H1 (cell line): ENCODE measurements around the gene ICAM2. TPM values are rescaled to one million over a fixed set of nuclear protein-coding genes. Genes with fewer than 3 reads are reported as not detected.

Experiments
- CTCF ChIA-PET: fragments of 300-600 bp; sonication (Branson Sonifier 250); formaldehyde crosslinking; loops from one replicate; lab custom pipeline; 2021; ENCODE audit not compliant: partially characterized antibody; lab: Charles Lee
- POLR2A ChIA-PET: fragments of 300-600 bp; sonication (Branson Sonifier 250); formaldehyde crosslinking; loops from one replicate; lab custom pipeline; 2021; ENCODE audit warnings: inconsistent platforms; ENCODE audit not compliant: partially characterized antibody; lab: Charles Lee
- DNase-seq, 2 experiments: peaks; one replicate each; pipeline versions ENCODE4 v3.0.0 to v3.0.0-alpha.2; 2010 to 2022; ENCODE audit warnings: low spot score in 2 of 2, low read depth in 1 of 2, mixed read lengths in 1 of 2
- FAIRE-seq: peaks from 2 replicates; lab custom pipeline; 2011; peaks lifted over from hg19 to GRCh38; lab: Jason Lieb, UNC
- H2AFZ ChIP-seq: 2 replicates; pipeline ENCODE4 v1.8.1; 2012; ENCODE audit warnings: low read length, inconsistent platforms
- H2AK5ac ChIP-seq: 2 replicates; pipeline ENCODE4 v1.6.1; 2013; ENCODE audit warnings: low read depth, low read length
- H2BK120ac ChIP-seq: replicated peaks from 2 replicates; pipeline ENCODE3; 2013; ENCODE audit warnings: low read depth, low read length, inconsistent platforms
- H2BK12ac ChIP-seq: 2 replicates; pipeline ENCODE4 v1.6.1; 2013; ENCODE audit warnings: low read depth, low read length
- H2BK15ac ChIP-seq: 2 replicates; pipeline ENCODE4 v1.6.1; 2013; ENCODE audit warnings: low read length
- H2BK20ac ChIP-seq: 2 replicates; pipeline ENCODE4 v1.6.1; 2013; ENCODE audit warnings: low read length
- H2BK5ac ChIP-seq: 2 replicates; pipeline ENCODE4 v1.6.1; 2013; ENCODE audit warnings: low read depth, low read length
- H3K14ac ChIP-seq: 2 replicates; pipeline ENCODE4 v1.6.1; 2013; ENCODE audit warnings: inconsistent platforms; ENCODE audit not compliant: insufficient read length
- H3K18ac ChIP-seq: 2 replicates; pipeline ENCODE4 v1.6.1; 2013; ENCODE audit warnings: low read length; ENCODE audit errors: extremely low read depth
- H3K23ac ChIP-seq: 2 replicates; pipeline ENCODE4 v1.6.1; 2013; ENCODE audit warnings: inconsistent platforms; ENCODE audit not compliant: insufficient read length
- H3K23me2 ChIP-seq: 2 replicates; pipeline ENCODE4 v1.6.1; 2013; ENCODE audit warnings: low read depth, low read length
- H3K27ac ChIP-seq: 2 replicates; pipeline ENCODE4 v1.6.1; 2011; ENCODE audit warnings: low read depth, low read length, inconsistent platforms
- H3K27me3 ChIP-seq, 4 experiments: replicated peaks in 1 of 4; 1 replicate in 1 of 4; 2 replicates in 3 of 4; pipeline versions ENCODE4 v1.6.1 to v1.8.1; 2011 to 2013; ENCODE audit warnings: low read length in 3 of 4, mild to moderate bottlenecking in 3 of 4, inconsistent platforms in 2 of 4, mixed read lengths in 2 of 4, moderate library complexity in 1 of 4; ENCODE audit not compliant: control insufficient read depth in 3 of 4, insufficient read depth in 3 of 4; ENCODE audit errors: extremely low read depth in 1 of 4
- H3K36me3 ChIP-seq, 4 experiments: 2 replicates each; pipeline versions ENCODE4 v1.6.1 to v1.8.1; 2011 to 2013; ENCODE audit warnings: mild to moderate bottlenecking in 4 of 4, low read length in 3 of 4, moderate library complexity in 2 of 4, control low read depth in 1 of 4, inconsistent platforms in 1 of 4; ENCODE audit not compliant: insufficient read depth in 4 of 4, control insufficient read depth in 2 of 4
- H3K4ac ChIP-seq: replicated peaks from 2 replicates; pipeline ENCODE3; 2013; ENCODE audit warnings: low read length, low read depth, mixed read lengths, inconsistent platforms; ENCODE audit not compliant: insufficient read length
- H3K4me1 ChIP-seq, 4 experiments: replicated peaks in 1 of 4; 1 replicate in 1 of 4; 2 replicates in 3 of 4; pipeline versions ENCODE4 v1.6.1 to v1.8.1; 2011 to 2013; ENCODE audit warnings: low read length in 3 of 4, inconsistent platforms in 2 of 4, mixed read lengths in 1 of 4; ENCODE audit not compliant: insufficient read depth in 4 of 4, control insufficient read depth in 3 of 4
- H3K4me2 ChIP-seq, 2 experiments: 2 replicates each; pipeline versions ENCODE4 v1.6.1 to v1.8.1; 2011 to 2013; ENCODE audit warnings: low read depth in 2 of 2, low read length in 2 of 2, control low read depth in 1 of 2, inconsistent platforms in 1 of 2, mild to moderate bottlenecking in 1 of 2; ENCODE audit not compliant: insufficient read depth in 1 of 2
- H3K4me3 ChIP-seq, 4 experiments: fragments of 200-600, 300-600 bp in 1 of 4; sonication (generic), shearing (Covaris generic), sonication (Bioruptor Twin) in 1 of 4; 2 replicates each; pipeline versions ENCODE4 v1.5.1 to v1.8.1; 2011 to 2016; ENCODE audit warnings: low read length in 4 of 4, low read depth in 3 of 4, control low read depth in 2 of 4, inconsistent platforms in 2 of 4, mild to moderate bottlenecking in 2 of 4, mixed read lengths in 1 of 4, moderate library complexity in 1 of 4; ENCODE audit not compliant: insufficient read depth in 2 of 4; ENCODE audit errors: extremely low read depth in 1 of 4
- H3K56ac ChIP-seq: replicated peaks from 2 replicates; pipeline ENCODE3; 2013; ENCODE audit warnings: low read depth, mild to moderate bottlenecking, mixed read lengths, low read length, inconsistent platforms; ENCODE audit not compliant: insufficient read length
- H3K79me1 ChIP-seq: 2 replicates; pipeline ENCODE4 v1.6.1; 2013; ENCODE audit warnings: low read depth, low read length, control low read depth
- H3K79me2 ChIP-seq, 2 experiments: 2 replicates each; pipeline versions ENCODE4 v1.6.1 to v1.8.1; 2012 to 2013; ENCODE audit warnings: low read length in 2 of 2, mild to moderate bottlenecking in 2 of 2, inconsistent platforms in 1 of 2; ENCODE audit not compliant: insufficient read depth in 2 of 2, control insufficient read depth in 1 of 2
- H3K9ac ChIP-seq, 4 experiments: replicated peaks in 1 of 4; 1 replicate in 1 of 4; 2 replicates in 3 of 4; pipeline versions ENCODE4 v1.6.1 to v1.8.1; 2011 to 2013; ENCODE audit warnings: low read depth in 3 of 4, low read length in 3 of 4, control low read depth in 2 of 4, mild to moderate bottlenecking in 2 of 4, moderate library complexity in 2 of 4, inconsistent platforms in 1 of 4; ENCODE audit errors: extremely low read depth in 1 of 4
- H3K9me3 ChIP-seq, 2 experiments: 2 replicates each; pipeline versions ENCODE4 v1.6.1 to v1.8.1; 2012 to 2013; ENCODE audit warnings: mild to moderate bottlenecking in 2 of 2, moderate library complexity in 2 of 2, control low read depth in 1 of 2, inconsistent platforms in 1 of 2, low read depth in 1 of 2, low read length in 1 of 2, mixed read lengths in 1 of 2; ENCODE audit not compliant: insufficient read depth in 2 of 2
- H4K20me1 ChIP-seq, 2 experiments: replicated peaks in 1 of 2; 2 replicates each; pipeline versions ENCODE3 to v1.8.1; 2011 to 2013; ENCODE audit warnings: inconsistent platforms in 2 of 2, low read length in 2 of 2, mild to moderate bottlenecking in 1 of 2; ENCODE audit not compliant: insufficient read depth in 2 of 2, control insufficient read depth in 1 of 2
- H4K5ac ChIP-seq: 2 replicates; pipeline ENCODE4 v1.6.1; 2013; ENCODE audit warnings: low read length, low read depth, mixed read lengths, inconsistent platforms; ENCODE audit not compliant: insufficient read length
- H4K8ac ChIP-seq: 2 replicates; pipeline ENCODE4 v1.8.0; 2013; ENCODE audit warnings: mild to moderate bottlenecking, moderate library complexity, low read length, inconsistent platforms; ENCODE audit not compliant: insufficient read depth; ENCODE audit errors: extremely low read depth
- H4K91ac ChIP-seq: replicated peaks from 2 replicates; pipeline ENCODE3; 2013; ENCODE audit warnings: low read length, mixed read lengths, inconsistent platforms; ENCODE audit not compliant: insufficient read length
- CBX8 ChIP-seq: fragments of 300-800, 300-1000 bp; sonication (generic); IDR thresholded peaks from 2 replicates; pipeline ENCODE4 v1.7.1; 2016; ENCODE audit warnings: low read depth, low read length, borderline replicate concordance
- CHD2 ChIP-seq: IDR thresholded peaks from 2 replicates; pipeline ENCODE4 v1.6.1; 2012; ENCODE audit warnings: low read length, improper control_type of control experiment
- EZH2 ChIP-seq: fragments of 200-600 bp; sonication (generic); IDR thresholded peaks from 2 replicates; pipeline ENCODE4 v1.7.1; 2012; ENCODE audit warnings: low read depth, mild to moderate bottlenecking, moderate library complexity, low read length, inconsistent platforms; ENCODE audit not compliant: severe bottlenecking
- FOSL1 ChIP-seq: IDR thresholded peaks from 2 replicates; pipeline ENCODE4 v1.6.1; 2011; ENCODE audit warnings: mild to moderate bottlenecking, low read depth, low read length, moderate library complexity; ENCODE audit not compliant: insufficient read depth
- GABPA ChIP-seq: IDR thresholded peaks from 2 replicates; pipeline ENCODE4 v1.6.1; 2011; ENCODE audit warnings: mild to moderate bottlenecking, low read length, moderate library complexity, borderline replicate concordance; ENCODE audit not compliant: insufficient read depth
- MAFK ChIP-seq: IDR thresholded peaks from 2 replicates; pipeline ENCODE4 v1.6.1; 2012; ENCODE audit warnings: low read depth, mild to moderate bottlenecking, improper control_type of control experiment, low read length
- NANOG ChIP-seq: IDR thresholded peaks from 2 replicates; pipeline ENCODE4 v1.6.1; 2011; ENCODE audit warnings: low read length, low read depth, mild to moderate bottlenecking, inconsistent platforms; ENCODE audit not compliant: insufficient read depth, poor library complexity, severe bottlenecking
- RFX5 ChIP-seq: IDR thresholded peaks from 2 replicates; pipeline ENCODE4 v1.6.1; 2011; ENCODE audit warnings: low read depth, low read length, improper control_type of control experiment, borderline replicate concordance
- SIRT6 ChIP-seq: IDR thresholded peaks from one replicate; pipeline ENCODE4 v1.7.1; 2012; ENCODE audit warnings: low read length, inconsistent platforms
- WGBS, 2 experiments: shearing (Covaris generic) in 1 of 2; methylation state at CpG; one replicate each; pipeline versions ENCODE4 v1.1.6 to v1.1.7; 2013 to 2015; ENCODE audit warnings: low lambda C conversion rate in 2 of 2, mixed read lengths in 2 of 2, inconsistent platforms in 1 of 2, low coverage in 1 of 2, missing lambda C conversion rate in 1 of 2; ENCODE audit not compliant: insufficient replicate concordance in 2 of 2, insufficient coverage in 1 of 2, insufficient read length in 1 of 2; ENCODE audit errors: extremely low coverage in 1 of 2, missing lambda C conversion rate in 1 of 2; 5-methylcytosine and 5-hydroxymethylcytosine counted together
- polyA plus RNA-seq, 7 experiments: library from polyadenylated mRNA; depleted of rRNA in 3 of 7; stranded (reverse) in 5 of 7; unstranded in 2 of 7; fragments of >200 nt in 5 of 7; fragments of 200-250 nt in 2 of 7; gene quantifications; 1 replicate in 5 of 7; 2 replicates in 1 of 7; 4 replicates in 1 of 7; pipeline versions ENCODE4 v1.2.1 to v1.2.3, GENCODE V29; 2011 to 2013; ENCODE audit warnings: missing spikeins in 2 of 7, mixed read lengths in 2 of 7
- total RNA-seq: library from RNA; stranded (reverse); fragmentation: NEBNext Ultra II Directional; extraction: Animal tissue kit (Norgen Biotek cat#: 25700); gene quantifications from 2 replicates; pipeline ENCODE4 v1.2.1, GENCODE V29; 2021
- TF ChIP-seq, protein P1 (sequence below): IDR thresholded peaks from 2 replicates; pipeline ENCODE4 v1.6.1; 2012; ENCODE audit warnings: inconsistent platforms

Gene ICAM2
- total and polyA plus RNA-seq, 2 of the 8 experiments (the other 6 are each of a cell fraction or from before 2014, with no cell fraction given), result 0.45 to 0.63 TPM

DNA sequence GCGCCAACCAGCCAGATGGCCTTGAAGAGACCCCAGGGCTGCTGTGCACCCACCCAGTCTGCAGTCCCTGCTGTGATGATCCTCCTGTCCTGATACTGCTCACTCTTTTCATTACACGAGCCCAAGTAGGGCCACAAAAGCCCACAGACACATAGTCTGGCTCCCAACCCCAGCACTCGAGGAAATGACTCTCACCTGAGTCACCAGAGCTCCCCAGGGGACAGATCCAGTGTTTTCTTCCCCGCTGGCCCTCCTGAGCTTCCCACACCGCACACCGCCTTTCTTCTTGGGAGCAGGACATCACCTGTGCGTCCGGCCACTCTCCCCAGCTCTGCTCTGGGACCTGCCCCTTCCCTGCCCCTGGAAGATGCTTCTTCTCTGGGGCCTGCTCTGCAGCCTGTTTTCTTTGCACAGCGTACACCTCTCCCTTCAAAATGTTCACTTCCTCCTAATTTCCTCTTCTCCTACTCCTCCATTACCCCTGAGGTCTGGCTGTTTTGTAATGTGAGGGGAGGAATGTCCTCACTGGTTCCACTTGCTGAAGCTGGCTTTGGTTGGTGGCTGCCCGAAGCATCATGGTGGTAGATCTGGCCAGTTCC is 45.7 kb downstream of the ICAM2 start:
- H2BK120ac ChIP-seq, result no peak overlapping the region
- no peaks in the 10 kb centered on the region for H3K79me2 ChIP-seq
- no peak overlapping the region for H3K56ac ChIP-seq
- no peak overlapping the region for H2AK5ac ChIP-seq
- WGBS, 2 experiments, result 76% methylated on average over 10 of the region's 10 CpGs; no CpG with 5 or more reads in 1 of the 2 experiments
- H3K23me2 ChIP-seq, result no peaks in the 10 kb centered on the region
- no peak overlapping the region for H3K27ac ChIP-seq
- H3K4me2 ChIP-seq, result no peak overlapping the region
- H3K9ac ChIP-seq, result no peak overlapping the region
- TF ChIP-seq CHD2, result no peak
- TF ChIP-seq RFX5, result no peak
- TF ChIP-seq EZH2, result no peak
- TF ChIP-seq GABPA, result no peak
- TF ChIP-seq, protein P1, sequence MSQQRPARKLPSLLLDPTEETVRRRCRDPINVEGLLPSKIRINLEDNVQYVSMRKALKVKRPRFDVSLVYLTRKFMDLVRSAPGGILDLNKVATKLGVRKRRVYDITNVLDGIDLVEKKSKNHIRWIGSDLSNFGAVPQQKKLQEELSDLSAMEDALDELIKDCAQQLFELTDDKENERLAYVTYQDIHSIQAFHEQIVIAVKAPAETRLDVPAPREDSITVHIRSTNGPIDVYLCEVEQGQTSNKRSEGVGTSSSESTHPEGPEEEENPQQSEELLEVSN, result no peak
- no peak for TF ChIP-seq FOSL1
- no peak for TF ChIP-seq MAFK
- no peak for TF ChIP-seq CBX8
- no peak for TF ChIP-seq SIRT6
- TF ChIP-seq NANOG, result no peak
- TF ChIP-seq, all 59 proteins: peak for 0
- no peak overlapping the region; the same call in 1 of the 2 replicates for H2BK15ac ChIP-seq
- H2BK12ac ChIP-seq, result 0 out of 2 replicates have a peak overlapping the region, but pooled peaks have one; percentile 27
- DNase-seq (no peak), FAIRE-seq (no peak)
- H3K9me3 ChIP-seq, result no peaks in the 10 kb centered on the region
- no peaks in the 10 kb centered on the region for H4K20me1 ChIP-seq
- H3K18ac ChIP-seq, result no peak overlapping the region
- H2BK5ac ChIP-seq, result 0 out of 2 replicates have a peak overlapping the region, but pooled peaks have one; percentile 44
- H2AFZ ChIP-seq, result no peak overlapping the region
- no peak overlapping the region for H3K23ac ChIP-seq
- no peaks in the 10 kb centered on the region for H3K36me3 ChIP-seq
- H3K79me1 ChIP-seq, result no peaks in the 10 kb centered on the region
- peaks cover 0 to 7% (median under 1%) of the 10 kb centered on the region in 4 experiments; a peak in 4 of 7 replicates for H3K4me1 ChIP-seq
- no peak overlapping the region for H2BK20ac ChIP-seq
- H4K8ac ChIP-seq, result no peak overlapping the region
- H4K91ac ChIP-seq, result no peak overlapping the region
- no peak overlapping the region for H3K4ac ChIP-seq
- H3K4me3 ChIP-seq, result no peak overlapping the region
- ChIA-PET CTCF (interaction anchor here (1.0 to 18.4 kb wide), 14 partner anchors 8 to 127 kb away, joined by 3 to 219 read pairs (median 4); partner anchors contain the start of genes GH1 and ICAM2), POLR2A (interaction anchor here (1.0 to 2.4 kb wide), 4 partner anchors 10 to 26 kb away, joined by 3 to 8 read pairs (median 4); no protein-coding TSS in a partner anchor)
- no peak overlapping the region for H4K5ac ChIP-seq
- H3K27me3 ChIP-seq, result no peaks in the 10 kb centered on the region; a peak in 1 of 7 replicates
- H3K14ac ChIP-seq, result no peak overlapping the region
